ENCODE measurements around the gene PAK3. TPM values are rescaled to one million over a fixed set of nuclear protein-coding genes. Genes with fewer than 3 reads are reported as not detected.

Gene PAK3
- total RNA-seq, 2 donors from 2014 or later, result 1.5 to 4.2 TPM

DNA sequence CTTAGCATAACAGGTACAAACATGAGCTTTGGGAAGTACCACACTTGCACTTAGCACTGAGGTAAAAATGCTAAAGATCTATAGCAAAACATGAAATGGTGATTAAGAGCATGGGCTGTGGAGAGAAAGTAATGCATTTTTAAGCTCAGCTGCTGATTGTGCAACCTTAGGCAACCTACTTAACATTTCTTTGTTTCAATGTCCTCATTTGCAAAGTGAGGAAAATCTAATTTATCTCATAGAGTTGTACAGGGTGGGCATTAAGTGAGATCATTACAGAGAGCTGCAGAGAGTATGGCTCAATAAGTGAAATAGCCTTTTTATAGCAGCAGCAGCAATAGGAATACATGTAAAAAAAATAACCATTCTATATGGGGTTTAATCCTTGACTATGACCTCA, 87.0 kb downstream of the PAK3 start:
- no peak for DNase-seq
- Histone ChIP-seq H3K27me3 (ENCODE audit: control insufficient read depth, insufficient read depth, low read length, poor library complexity, severe bottlenecking) (no peaks in the 10 kb centered on the region), H3K27ac (ENCODE audit: low read depth, low read length) (no peak overlapping the region), H3K4me3 (ENCODE audit: low read length) (no peak overlapping the region), H3K36me3 (ENCODE audit: control insufficient read depth, insufficient read depth, low read length) (no peaks in the 10 kb centered on the region), H3K9ac (ENCODE audit: extremely low read depth, low read length, poor library complexity, severe bottlenecking) (no peak overlapping the region), H3K4me1 (ENCODE audit: control insufficient read depth, insufficient read depth, low read length) (no peaks in the 10 kb centered on the region), H3K9me3 (ENCODE audit: control insufficient read depth, low read length) (no peaks in the 10 kb centered on the region)
- peaks cover 2% of the 10 kb centered on the region for H3K9me3 Mint-ChIP-seq
- H3K36me3 Mint-ChIP-seq (ENCODE audit: low read depth), result no peaks in the 10 kb centered on the region
- no peak overlapping the region for H3K27ac Mint-ChIP-seq
- TF ChIP-seq CTCF (conservative IDR thresholded peaks at IDR 0.05), result no peak
- H3K4me1 Mint-ChIP-seq, result peaks cover 21% of the 10 kb centered on the region
- H3K4me3 Mint-ChIP-seq, result no peak overlapping the region
- no peaks in the 10 kb centered on the region for H3K27me3 Mint-ChIP-seq (ENCODE audit: insufficient read depth)

- H3K27ac ChIP-seq (ENCODE audit: low read depth, low read length), result no peak overlapping the region
- H3K9ac ChIP-seq (ENCODE audit: extremely low read depth, low read length, poor library complexity, severe bottlenecking), result no peak overlapping the region
- Mint-ChIP-seq H3K27ac (no peak overlapping the region), H3K27me3 (ENCODE audit: insufficient read depth) (no peaks in the 10 kb centered on the region), H3K36me3 (ENCODE audit: low read depth) (no peaks in the 10 kb centered on the region), H3K4me1 (peaks cover 5% of the 10 kb centered on the region), H3K9me3 (no peaks in the 10 kb centered on the region), H3K4me3 (no peak overlapping the region)
- no peaks in the 10 kb centered on the region for H3K27me3 ChIP-seq (ENCODE audit: control insufficient read depth, insufficient read depth, low read length, poor library complexity, severe bottlenecking)
- no peak overlapping the region for H3K4me3 ChIP-seq (ENCODE audit: low read length)
- WGBS, 2 experiments (ENCODE audit: insufficient coverage in 1 of 2, insufficient read length in 1 of 2), result 80% methylated on average over 1 of the region's 2 CpGs; no CpG with 5 or more reads in 1 of the 2 experiments
- TF ChIP-seq CTCF (conservative IDR thresholded peaks at IDR 0.05), result no peak
- no peaks in the 10 kb centered on the region for H3K4me1 ChIP-seq (ENCODE audit: control insufficient read depth, insufficient read depth, low read length)
- DNase-seq, result no peak
- H3K9me3 ChIP-seq (ENCODE audit: control insufficient read depth, low read length), result no peaks in the 10 kb centered on the region
- no peaks in the 10 kb centered on the region for H3K36me3 ChIP-seq (ENCODE audit: control insufficient read depth, insufficient read depth, low read length)
Observed at GRCh38 chrX:111191598-111191997, 95.6 kb downstream of the PAK3 start.

DNA sequence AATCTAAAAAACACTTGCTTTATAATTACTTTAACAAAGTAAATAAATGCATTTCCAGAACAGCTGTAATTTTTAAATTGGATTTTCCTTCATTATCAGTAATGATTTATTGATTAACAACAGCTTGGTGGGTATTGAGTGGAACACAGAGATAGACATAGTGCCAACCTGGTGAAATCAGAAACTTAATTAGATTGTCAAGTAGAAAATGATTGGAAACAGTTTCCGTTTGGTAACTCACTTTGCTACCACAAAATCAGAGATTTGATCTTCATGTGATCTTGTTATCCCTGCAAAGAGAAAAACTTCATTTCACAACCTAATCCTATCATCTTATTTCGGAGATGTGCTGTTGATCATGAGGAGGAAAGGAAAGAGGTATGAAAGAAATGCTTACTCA, 103.5 kb downstream of the PAK3 start:
- Histone ChIP-seq H3K9me3 (ENCODE audit: control insufficient read depth, low read length) (no peaks in the 10 kb centered on the region), H3K9ac (ENCODE audit: extremely low read depth, low read length, poor library complexity, severe bottlenecking) (no peak overlapping the region), H3K27ac (ENCODE audit: low read depth, low read length) (no peak overlapping the region), H3K36me3 (ENCODE audit: control insufficient read depth, insufficient read depth, low read length) (no peaks in the 10 kb centered on the region), H3K4me3 (ENCODE audit: low read length) (no peak overlapping the region), H3K4me1 (ENCODE audit: control insufficient read depth, insufficient read depth, low read length) (no peaks in the 10 kb centered on the region), H3K27me3 (ENCODE audit: control insufficient read depth, insufficient read depth, low read length, poor library complexity, severe bottlenecking) (no peaks in the 10 kb centered on the region)
- Mint-ChIP-seq H3K4me3 (no peak overlapping the region), H3K36me3 (ENCODE audit: low read depth) (no peaks in the 10 kb centered on the region), H3K27me3 (ENCODE audit: insufficient read depth) (no peaks in the 10 kb centered on the region), H3K27ac (no peak overlapping the region), H3K9me3 (no peaks in the 10 kb centered on the region), H3K4me1 (peaks cover 20% of the 10 kb centered on the region)
- TF ChIP-seq CTCF (conservative IDR thresholded peaks at IDR 0.05), result no peak
- no CpG with 5 or more reads among the region's 2 CpGs for WGBS, 2 experiments (ENCODE audit: insufficient coverage in 1 of 2, insufficient read length in 1 of 2)
- DNase-seq, result no peak
